ENCODE results near the gene TMEM208. TPM values are rescaled to one million over a fixed set of nuclear protein-coding genes. Genes with fewer than 3 reads are reported as not detected.

Gene TMEM208
- total RNA-seq, 4 donors from 2014 or later, result 14.7 to 35.8 (median 29.2) TPM

DNA sequence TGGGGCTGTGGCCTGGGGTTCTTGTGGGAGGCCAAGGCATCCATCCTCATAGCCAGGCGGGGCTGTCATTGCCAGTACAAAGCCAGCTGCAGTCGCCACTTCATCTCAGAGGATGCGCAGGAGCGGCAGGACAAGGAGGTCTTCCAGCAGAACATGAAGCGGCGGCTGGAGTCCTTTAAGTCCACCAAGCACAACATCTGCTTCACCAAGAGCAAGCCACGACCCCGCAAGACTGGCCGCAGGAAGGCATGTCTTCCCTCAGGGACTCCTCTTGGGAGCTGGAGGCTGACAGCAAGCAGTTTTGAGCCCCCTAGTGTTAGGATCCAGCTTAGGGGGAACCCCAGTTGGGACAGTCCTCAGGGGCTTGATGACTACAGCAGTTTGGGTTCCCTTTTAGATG is 37.3 kb downstream of the TMEM208 start:
- Histone ChIP-seq H3K27ac (no peak overlapping the region), H3K4me3 (no peak overlapping the region), H3K27me3 (no peaks in the 10 kb centered on the region), H3K36me3 (no peaks in the 10 kb centered on the region), H3K4me1 (peaks cover 10 to 13% of the 10 kb centered on the region in 2 donors), H3K9me3 (no peaks in the 10 kb centered on the region)
- ATAC-seq (no peak), DNase-seq (no peak)
- intact Hi-C loops (cut with DNase I; ENCODE audit: low total_unique reads) (loop anchor here (5.0 kb wide), 1 partner anchor 143 kb away; no protein-coding TSS in a partner anchor), in situ Hi-C loops (cut with MboI; ENCODE audit: low sequenced_read_pairs in 4 of 4) (loop anchor here in 1 of 4 donors (10.0 kb wide), 1 partner anchor 151 kb away; the partner anchor contains the start of gene ZDHHC1)
- TF ChIP-seq POLR2A (IDR thresholded peaks at IDR 0.05), result no peak
- TF ChIP-seq CTCF (IDR thresholded peaks at IDR 0.05 in 4 of 5, conservative IDR thresholded peaks at IDR 0.05 in 1 of 5), result no peak

GRCh38 chr16:67264866-67265265 is 37.9 kb downstream of the TMEM208 start:
- no peaks in the 10 kb centered on the region for H3K27me3 ChIP-seq
- intact Hi-C loops (cut with DNase I; ENCODE audit: low total_unique reads), result loop anchor here (5.0 kb wide), 1 partner anchor 142 kb away; no protein-coding TSS in a partner anchor
- peaks cover 10 to 13% of the 10 kb centered on the region in 2 donors for H3K4me1 ChIP-seq
- H3K36me3 ChIP-seq, result no peaks in the 10 kb centered on the region
- ATAC-seq (no peak), DNase-seq (no peak)
- in situ Hi-C loops (cut with MboI; ENCODE audit: low sequenced_read_pairs in 4 of 4), result loop anchor here in 1 of 4 donors (10.0 kb wide), 1 partner anchor 150 kb away; the partner anchor contains the start of gene ZDHHC1
- no peaks in the 10 kb centered on the region for H3K9me3 ChIP-seq
- no peak overlapping the region for H3K27ac ChIP-seq
- TF ChIP-seq POLR2A (IDR thresholded peaks at IDR 0.05), result no peak
- TF ChIP-seq CTCF (IDR thresholded peaks at IDR 0.05 in 4 of 5, conservative IDR thresholded peaks at IDR 0.05 in 1 of 5), result no peak
- no peak overlapping the region for H3K4me3 ChIP-seq

DNA sequence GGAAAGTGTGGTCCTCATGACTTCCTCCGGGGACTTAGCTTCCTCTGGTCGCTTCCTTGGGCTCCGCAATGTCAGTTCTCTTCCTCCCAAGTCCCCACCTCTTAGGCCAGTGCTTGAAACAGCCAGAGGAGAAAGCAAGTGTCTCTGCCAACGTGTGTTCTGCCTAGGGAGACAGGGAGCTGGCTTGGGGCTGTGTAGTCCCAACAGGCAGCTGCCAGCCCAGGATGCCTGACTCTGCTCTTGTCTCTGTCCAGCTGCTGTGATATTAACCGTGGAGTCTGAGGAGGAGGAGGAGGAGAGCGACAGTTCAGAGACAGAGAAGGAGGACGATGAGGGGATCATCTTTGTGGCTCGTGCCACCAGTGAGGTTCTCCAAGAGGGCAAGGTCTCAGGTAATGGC is 38.9 kb downstream of the TMEM208 start:
- DNase-seq, result no peak
- Histone ChIP-seq H3K36me3 (no peaks in the 10 kb centered on the region), H3K4me1 (peaks cover 6 to 7% of the 10 kb centered on the region in 2 donors), H3K27ac (no peak overlapping the region), H3K9me3 (no peaks in the 10 kb centered on the region), H3K27me3 (no peaks in the 10 kb centered on the region), H3K4me3 (no peak overlapping the region)
- in situ Hi-C loops (cut with MboI; ENCODE audit: low sequenced_read_pairs in 4 of 4) (loop anchor here in 1 of 4 donors (10.0 kb wide), 1 partner anchor 149 kb away; the partner anchor contains the start of gene ZDHHC1), intact Hi-C loops (cut with DNase I; ENCODE audit: low total_unique reads) (no loop called here)
- ATAC-seq, result no peak
- TF ChIP-seq CTCF (IDR thresholded peaks at IDR 0.05 in 4 of 5, conservative IDR thresholded peaks at IDR 0.05 in 1 of 5) (no peak), POLR2A (IDR thresholded peaks at IDR 0.05) (no peak)

DNA sequence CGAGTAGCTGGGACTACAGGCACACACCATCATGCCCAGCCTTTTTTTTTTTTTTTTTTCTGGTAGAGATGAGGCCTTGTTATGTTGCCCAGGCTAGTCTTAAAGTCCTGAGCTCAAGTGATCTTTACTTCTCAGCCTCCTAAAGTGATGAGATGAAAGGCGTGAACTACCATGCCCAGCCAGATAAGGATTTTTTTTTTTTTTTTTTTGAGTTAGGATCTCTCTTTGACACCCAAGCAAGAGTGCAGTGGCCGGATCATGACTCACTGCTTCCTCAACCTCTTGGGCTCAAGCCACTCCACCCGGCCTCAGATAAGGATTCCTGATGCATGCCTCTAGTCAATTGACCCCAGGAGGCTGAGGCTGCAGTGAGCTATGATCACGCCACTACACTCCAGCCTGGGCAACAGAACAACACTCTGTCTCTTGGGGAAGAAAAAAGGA is 41.2 kb downstream of the TMEM208 start:
- ATAC-seq (no peak), DNase-seq (no peak)
- Histone ChIP-seq H3K4me3 (no peak overlapping the region), H3K27me3 (no peaks in the 10 kb centered on the region), H3K36me3 (no peaks in the 10 kb centered on the region), H3K9me3 (no peaks in the 10 kb centered on the region), H3K27ac (no peak overlapping the region), H3K4me1 (no peaks in the 10 kb centered on the region)
- in situ Hi-C loops (cut with MboI; ENCODE audit: low sequenced_read_pairs in 4 of 4), result loop anchor here in 1 of 4 donors (10.0 kb wide), 1 partner anchor 147 kb away; the partner anchor contains the start of gene ZDHHC1
- intact Hi-C loops (cut with DNase I; ENCODE audit: low total_unique reads), result no loop called here
- TF ChIP-seq CTCF (IDR thresholded peaks at IDR 0.05 in 4 of 5, conservative IDR thresholded peaks at IDR 0.05 in 1 of 5), result no peak
- TF ChIP-seq POLR2A (IDR thresholded peaks at IDR 0.05), result no peak

All from gastrocnemius medialis (tissue), 4 donors.